Hepatocyte (in vitro differentiated cells): ENCODE results near the gene GNE. TPM values are rescaled to one million over a fixed set of nuclear protein-coding genes. Genes with fewer than 3 reads are reported as not detected.

ENCODE experiments used
- DNase-seq: peaks from one replicate; pipeline ENCODE4 v3.0.0-alpha.2; 2016; ENCODE audit warnings: low spot score
- H2AFZ ChIP-seq: fragments of 200-600 bp; sonication (generic); 2 replicates; pipeline ENCODE4 v1.6.0; 2016; ENCODE audit warnings: antibody characterized with exemption, mild to moderate bottlenecking
- H3K27ac ChIP-seq: fragments of 200-600 bp; sonication (generic); 2 replicates; pipeline ENCODE4 v1.5.1; 2016; ENCODE audit warnings: mild to moderate bottlenecking
- H3K27me3 ChIP-seq: fragments of 200-600 bp; sonication (generic); 2 replicates; pipeline ENCODE4 v1.6.1; 2016
- H3K36me3 ChIP-seq: fragments of 200-600 bp; sonication (generic); replicated peaks from 2 replicates; pipeline ENCODE4 v1.5.1; 2016; ENCODE audit warnings: low read depth; ENCODE audit not compliant: insufficient read depth
- H3K4me1 ChIP-seq: fragments of 200-600 bp; sonication (generic); 2 replicates; pipeline ENCODE4 v1.5.1; 2016; ENCODE audit warnings: mild to moderate bottlenecking, moderate library complexity; ENCODE audit not compliant: insufficient read depth
- H3K4me2 ChIP-seq: fragments of 200-600 bp; sonication (generic); 2 replicates; pipeline ENCODE4 v1.6.0; 2016
- H3K4me3 ChIP-seq: fragments of 200-600 bp; sonication (generic); 2 replicates; pipeline ENCODE4 v1.5.1; 2016; ENCODE audit warnings: mild to moderate bottlenecking
- H3K79me2 ChIP-seq: fragments of 200-600 bp; sonication (generic); 2 replicates; pipeline ENCODE4 v1.6.0; 2017; ENCODE audit warnings: mild to moderate bottlenecking
- H3K9me2 ChIP-seq: fragments of 200-600 bp; sonication (generic); replicated peaks from 2 replicates; pipeline ENCODE4 v1.6.0; 2017; ENCODE audit warnings: mild to moderate bottlenecking; ENCODE audit not compliant: insufficient read depth
- H3K9me3 ChIP-seq: fragments of 200-600 bp; sonication (generic); 2 replicates; pipeline ENCODE4 v1.5.1; 2016; ENCODE audit warnings: low read depth, mild to moderate bottlenecking
- H4K20me1 ChIP-seq: fragments of 200-600 bp; sonication (generic); 2 replicates; pipeline ENCODE4 v1.6.0; 2016; ENCODE audit warnings: mild to moderate bottlenecking; ENCODE audit not compliant: insufficient read depth, poor library complexity, severe bottlenecking
- CTCF ChIP-seq: fragments of 200-600 bp; sonication (generic); IDR thresholded peaks from 2 replicates; pipeline ENCODE4 v1.5.1; 2016; ENCODE audit warnings: antibody characterized with exemption, mild to moderate bottlenecking; ENCODE audit not compliant: poor library complexity
- EZH2 ChIP-seq: fragments of 200-600 bp; sonication (generic); IDR thresholded peaks from 2 replicates; pipeline ENCODE4 v1.6.1; 2016; ENCODE audit warnings: antibody characterized with exemption, mild to moderate bottlenecking, borderline replicate concordance
- EZH2phosphoT487 ChIP-seq: fragments of 200-600 bp; sonication (generic); IDR thresholded peaks from one replicate; pipeline ENCODE4 v1.6.1; 2018; ENCODE audit warnings: antibody characterized with exemption, mild to moderate bottlenecking, low read depth, moderate library complexity; ENCODE audit not compliant: unreplicated experiment, severe bottlenecking
- WGBS: methylation state at CpG from one replicate; pipeline ENCODE4 v1.1.6; 2016; ENCODE audit warnings: low lambda C conversion rate; ENCODE audit errors: missing lambda C conversion rate; 5-methylcytosine and 5-hydroxymethylcytosine counted together
- polyA plus RNA-seq: library from polyadenylated mRNA; unstranded; fragments of >200 nt; fragmentation: Nextera tagmentation; extraction: Ambion mirVana; gene quantifications from 2 replicates; pipeline ENCODE4 v1.2.1, GENCODE V29; 2016
- total RNA-seq: library from RNA; depleted of rRNA; stranded (reverse); fragments of >200 nt; gene quantifications from 2 replicates; pipeline ENCODE4 v1.2.3, GENCODE V29; 2014

The GNE gene
- total and polyA plus RNA-seq, 2 experiments from 2014 or later, result 6.5 to 14.9 TPM

- Histone ChIP-seq H3K4me1 (peaks cover 7% of the 10 kb centered on the region), H3K9me3 (no peaks in the 10 kb centered on the region), H3K79me2 (peaks cover 85% of the 10 kb centered on the region), H4K20me1 (peaks cover 67% of the 10 kb centered on the region), H3K9me2 (no peaks in the 10 kb centered on the region), H3K27ac (no peak overlapping the region), H3K4me2 (no peak overlapping the region), H3K27me3 (no peaks in the 10 kb centered on the region), H2AFZ (no peak overlapping the region), H3K4me3 (no peak overlapping the region), H3K36me3 (no peaks in the 10 kb centered on the region)
- DNase-seq, result no peak
- TF ChIP-seq CTCF, result no peak
- no peak for TF ChIP-seq EZH2phosphoT487
- no peak for TF ChIP-seq EZH2
- 93% methylated on average over 4 of the region's 4 CpGs for WGBS
These were observed 51.2 kb downstream of the GNE start for GRCh38 chr9:36207016-36207415.

GRCh38 chr9:36204906-36205547, 53.2 kb downstream of the GNE start:
- peak; percentile 39 for DNase-seq
- Histone ChIP-seq H3K4me3 (no peak overlapping the region), H3K36me3 (no peaks in the 10 kb centered on the region), H3K9me2 (no peaks in the 10 kb centered on the region), H3K4me2 (no peak overlapping the region), H3K79me2 (peaks cover 92% of the 10 kb centered on the region), H3K27ac (no peak overlapping the region), H2AFZ (no peak overlapping the region), H3K27me3 (no peaks in the 10 kb centered on the region), H3K4me1 (peaks cover 7% of the 10 kb centered on the region), H4K20me1 (peaks cover 64% of the 10 kb centered on the region), H3K9me3 (no peaks in the 10 kb centered on the region)
- 79% methylated on average over 11 of the region's 11 CpGs for WGBS
- TF ChIP-seq CTCF (peak; percentile 22), EZH2 (no peak), EZH2phosphoT487 (no peak)

GRCh38 chr9:36194326-36195000, 63.8 kb downstream of the GNE start:
- H3K9me3 ChIP-seq, result no peaks in the 10 kb centered on the region
- peaks cover 63% of the 10 kb centered on the region for H4K20me1 ChIP-seq
- DNase-seq, result no peak
- H3K9me2 ChIP-seq, result no peaks in the 10 kb centered on the region
- peaks cover 31% of the 10 kb centered on the region for H3K4me1 ChIP-seq
- H3K27ac ChIP-seq, result peak overlapping the region; percentile 45
- no peak overlapping the region for H3K4me3 ChIP-seq
- H2AFZ ChIP-seq, result no peak overlapping the region
- H3K4me2 ChIP-seq, result peak overlapping the region; percentile 95
- no peaks in the 10 kb centered on the region for H3K27me3 ChIP-seq
- WGBS, result 33% methylated on average over 4 of the region's 4 CpGs
- no peak for TF ChIP-seq EZH2phosphoT487
- TF ChIP-seq CTCF, result no peak
- no peak for TF ChIP-seq EZH2
- H3K79me2 ChIP-seq, result peaks cover 80% of the 10 kb centered on the region
- H3K36me3 ChIP-seq, result no peaks in the 10 kb centered on the region
